CD4-positive, alpha-beta T cell (primary cell): ENCODE measurements around the gene TMEM51. TPM values are rescaled to one million over a fixed set of nuclear protein-coding genes. Genes with fewer than 3 reads are reported as not detected.

Source experiments
- ATAC-seq: fragments of 200-7000 bp; cut with Tn5 transposase; one replicate; pipeline ENCODE4 v1.10.0; 2022; ENCODE audit warnings: mild to moderate bottlenecking; ENCODE audit not compliant: poor library complexity
- CTCF ChIA-PET: fragments of 350-600 bp; sonication (Branson Sonifier 250); formaldehyde crosslinking; loops from one replicate; lab custom pipeline; 2021; ENCODE audit warnings: antibody characterized with exemption, inconsistent platforms; lab: Charles Lee
- POLR2A ChIA-PET: fragments of 350-600 bp; sonication (Branson Sonifier 250); formaldehyde crosslinking; loops from one replicate; lab custom pipeline; 2021; ENCODE audit warnings: antibody characterized with exemption, inconsistent platforms; lab: Charles Lee
- DNase-seq, 14 experiments: peaks; one replicate each; pipeline ENCODE4 v3.0.0-alpha.2; 2013 to 2020; ENCODE audit warnings: mixed read lengths in 2 of 14
- H3K27ac ChIP-seq, 2 donors: one replicate each; pipeline versions ENCODE4 v1.5.1 to v1.7.0; 2013; ENCODE audit warnings: low read length in 2 of 2, low read depth in 1 of 2, mild to moderate bottlenecking in 1 of 2
- H3K27me3 ChIP-seq, 2 experiments: 1 replicate in 1 of 2; 2 replicates in 1 of 2; pipeline versions ENCODE4 v1.6.1 to v1.7.0; 2013; ENCODE audit warnings: low read length in 2 of 2, control low read depth in 1 of 2, mild to moderate bottlenecking in 1 of 2, moderate library complexity in 1 of 2; ENCODE audit not compliant: insufficient read depth in 2 of 2, control insufficient read depth in 1 of 2
- H3K36me3 ChIP-seq: one replicate; pipeline ENCODE4 v1.6.1; 2013; ENCODE audit warnings: low read length, control low read depth; ENCODE audit not compliant: insufficient read depth
- H3K4me1 ChIP-seq: one replicate; pipeline ENCODE4 v1.6.1; 2013; ENCODE audit warnings: low read length, control low read depth; ENCODE audit not compliant: insufficient read depth
- H3K4me3 ChIP-seq: one replicate; pipeline ENCODE4 v1.5.1; 2013; ENCODE audit warnings: mild to moderate bottlenecking, low read length, moderate library complexity
- H3K9me3 ChIP-seq, 2 experiments: 1 replicate in 1 of 2; 2 replicates in 1 of 2; pipeline versions ENCODE4 v1.6.1 to v1.7.0; 2013; ENCODE audit warnings: low read length in 2 of 2, mild to moderate bottlenecking in 2 of 2, control low read depth in 1 of 2, moderate library complexity in 1 of 2; ENCODE audit not compliant: control insufficient read depth in 1 of 2, insufficient read depth in 1 of 2
- H3K27ac Mint-ChIP-seq: one replicate; pipeline ENCODE4 v1.8.0; 2020; ENCODE audit warnings: mixed read lengths
- H3K27me3 Mint-ChIP-seq: one replicate; pipeline ENCODE4 v1.8.0; 2021; ENCODE audit warnings: mixed read lengths
- H3K36me3 Mint-ChIP-seq: one replicate; pipeline ENCODE4 v1.8.0; 2021; ENCODE audit warnings: low read depth, mixed read lengths
- H3K4me1 Mint-ChIP-seq: one replicate; pipeline ENCODE4 v1.8.0; 2021; ENCODE audit warnings: low read depth, mixed read lengths
- H3K4me3 Mint-ChIP-seq: one replicate; pipeline ENCODE4 v1.8.0; 2020; ENCODE audit warnings: mild to moderate bottlenecking, mixed read lengths
- H3K9me3 Mint-ChIP-seq: one replicate; pipeline ENCODE4 v1.8.0; 2020; ENCODE audit warnings: mixed read lengths
- CTCF ChIP-seq: fragments of 200-600 bp; IDR thresholded peaks from one replicate; pipeline ENCODE4 v1.8.0; 2022; ENCODE audit warnings: antibody characterized with exemption, mild to moderate bottlenecking
- intact Hi-C, 2 experiments: fragments of 100-400 bp; cut with DNase I in 1 of 2; cut with micrococcal nuclease in 1 of 2; formaldehyde crosslinking; loops; one replicate each; pipeline versions ENCODE4 v1.15.1 to v1.9.0; 2023 to 2025; cut with DNase I, micrococcal nuclease
- total RNA-seq, 174 experiments: library from RNA in 2 of 174; stranded (reverse) in 2 of 174; gene quantifications; one replicate each; pipeline ENCODE4 v1.2.3 and lab custom pipeline; 2021 to 2026

TMEM51 gene
- total RNA-seq, 2 experiments from 2014 or later, result not detected

- intact Hi-C loops, result no loop called here
- no peak overlapping the region for H3K4me3 Mint-ChIP-seq
- no peak overlapping the region for H3K27ac Mint-ChIP-seq
- no peaks in the 10 kb centered on the region for H3K27me3 ChIP-seq
- no peak overlapping the region for H3K27ac ChIP-seq
- no peaks in the 10 kb centered on the region for H3K36me3 ChIP-seq
- ATAC-seq (no peak), DNase-seq (no peak)
- H3K4me1 ChIP-seq, result peaks cover 5% of the 10 kb centered on the region
- H3K4me3 ChIP-seq, result no peak overlapping the region
- no peak for TF ChIP-seq CTCF
- H3K9me3 ChIP-seq, result peaks cover 0 to 3% of the 10 kb centered on the region in 2 experiments
- peaks cover 9% of the 10 kb centered on the region for H3K27me3 Mint-ChIP-seq
- no peaks in the 10 kb centered on the region for H3K4me1 Mint-ChIP-seq
- H3K9me3 Mint-ChIP-seq, result no peaks in the 10 kb centered on the region
- ChIA-PET CTCF (no interaction called here), POLR2A (no interaction called here)
- H3K36me3 Mint-ChIP-seq, result no peaks in the 10 kb centered on the region
These were observed 43.2 kb upstream of the TMEM51 start for GRCh38 chr1:15110128-15110866.

- TF ChIP-seq CTCF, result no peak
- DNase-seq (no peak), ATAC-seq (no peak)
- CTCF ChIA-PET, result no interaction called here
- intact Hi-C loops, result no loop called here
- Mint-ChIP-seq H3K27me3 (peaks cover 9% of the 10 kb centered on the region), H3K9me3 (no peaks in the 10 kb centered on the region), H3K27ac (no peak overlapping the region), H3K4me1 (no peaks in the 10 kb centered on the region), H3K36me3 (no peaks in the 10 kb centered on the region), H3K4me3 (no peak overlapping the region)
- H3K27ac ChIP-seq, result no peak overlapping the region
- peaks cover 5% of the 10 kb centered on the region for H3K4me1 ChIP-seq
- peaks cover 0 to 3% of the 10 kb centered on the region in 2 experiments for H3K9me3 ChIP-seq
- no peaks in the 10 kb centered on the region for H3K27me3 ChIP-seq
- POLR2A ChIA-PET, result no interaction called here
- H3K36me3 ChIP-seq, result no peaks in the 10 kb centered on the region
- no peak overlapping the region for H3K4me3 ChIP-seq
These were observed 42.7 kb upstream of the TMEM51 start for GRCh38 chr1:15110867-15111230.

GRCh38 chr1:15113146-15113545, 40.4 kb upstream of the TMEM51 start:
- Mint-ChIP-seq H3K4me3 (no peak overlapping the region), H3K27me3 (no peaks in the 10 kb centered on the region), H3K4me1 (no peaks in the 10 kb centered on the region), H3K9me3 (no peaks in the 10 kb centered on the region), H3K27ac (no peak overlapping the region), H3K36me3 (no peaks in the 10 kb centered on the region)
- ChIA-PET POLR2A (no interaction called here), CTCF (no interaction called here)
- Histone ChIP-seq H3K27me3 (no peaks in the 10 kb centered on the region), H3K36me3 (no peaks in the 10 kb centered on the region), H3K4me1 (peaks cover 5% of the 10 kb centered on the region), H3K9me3 (peaks cover 0 to 2% of the 10 kb centered on the region in 2 experiments), H3K27ac (no peak overlapping the region), H3K4me3 (no peak overlapping the region)
- DNase-seq, result no peak
- intact Hi-C loops, result no loop called here
- ATAC-seq, result no peak
- no peak for TF ChIP-seq CTCF
